ENCODE measurements around the gene PRAF2.

Gene PRAF2

DNA sequence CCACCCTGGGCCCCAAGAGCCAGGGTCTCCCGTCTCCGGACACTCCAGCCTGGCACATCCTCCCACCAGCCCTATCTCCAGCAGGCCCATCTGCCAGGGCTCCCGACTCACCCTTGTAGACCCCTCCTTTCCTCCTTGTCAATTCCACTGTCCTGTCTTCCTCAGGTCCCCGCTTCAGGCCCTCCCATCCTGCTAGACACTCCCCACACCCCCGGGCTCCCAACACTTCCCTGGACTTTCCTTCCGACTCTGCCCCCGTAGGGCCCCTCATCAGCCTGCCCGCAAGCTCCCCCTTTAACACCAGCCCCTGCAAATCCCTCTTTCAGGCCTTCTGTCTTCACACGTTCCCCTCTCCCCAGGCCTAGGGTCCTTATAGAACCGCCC, 1.1 kb downstream of the PRAF2 start:
- no peak for DNase-seq

- peak; percentile 56 for DNase-seq
Measured at GRCh38 chrX:49071877-49072711, 1.7 kb downstream of the PRAF2 start.

DNA sequence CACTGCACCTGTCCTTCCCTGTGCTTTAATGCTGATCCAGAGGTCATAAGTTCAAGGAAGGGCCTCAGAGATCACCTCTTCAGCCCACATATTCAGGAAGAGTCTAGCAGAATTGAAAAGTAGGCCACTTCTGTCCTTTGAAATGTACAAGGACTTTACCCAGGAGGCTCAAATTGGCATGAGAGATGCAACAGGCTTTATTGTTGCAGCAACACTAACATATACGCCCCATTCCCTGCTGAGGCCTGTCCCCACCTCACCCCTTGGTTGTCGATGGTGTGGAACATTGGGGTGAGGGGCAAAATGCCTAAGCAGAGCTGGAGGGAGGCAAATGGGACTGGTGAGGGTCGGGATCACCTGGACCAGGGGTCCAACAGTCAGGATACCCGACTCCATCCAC, 2.8 kb downstream of the PRAF2 start:
- DNase-seq, result no peak

- DNase-seq, result no peak
Measured at GRCh38 chrX:49069038-49069437, 4.8 kb downstream of the PRAF2 start.

- DNase-seq, result no peak
Measured at GRCh38 chrX:49067285-49068120, 6.3 kb downstream of the PRAF2 start.

DNA sequence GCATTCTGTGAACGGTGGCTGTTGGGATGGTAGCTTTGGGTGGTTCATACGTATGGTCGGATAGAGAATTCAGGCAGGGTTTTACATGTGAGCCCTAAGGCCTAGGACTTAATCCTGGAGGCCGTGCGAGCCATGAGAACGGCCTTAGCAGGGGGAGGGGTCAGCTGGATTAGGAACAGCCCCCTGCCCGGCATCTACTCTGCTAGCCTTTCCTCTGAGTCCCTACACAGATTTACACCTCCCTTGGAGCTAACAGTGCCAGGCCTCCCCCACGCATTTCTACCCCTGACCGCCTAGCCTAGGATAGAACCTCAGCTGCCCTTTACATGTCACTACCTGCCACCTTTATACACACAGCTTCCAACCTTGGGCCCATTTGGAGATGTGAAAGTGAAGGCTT, 7.1 kb downstream of the PRAF2 start:
- DNase-seq, result no peak

- DNase-seq, result no peak
Measured at GRCh38 chrX:49066278-49066677, 7.5 kb downstream of the PRAF2 start.

DNA sequence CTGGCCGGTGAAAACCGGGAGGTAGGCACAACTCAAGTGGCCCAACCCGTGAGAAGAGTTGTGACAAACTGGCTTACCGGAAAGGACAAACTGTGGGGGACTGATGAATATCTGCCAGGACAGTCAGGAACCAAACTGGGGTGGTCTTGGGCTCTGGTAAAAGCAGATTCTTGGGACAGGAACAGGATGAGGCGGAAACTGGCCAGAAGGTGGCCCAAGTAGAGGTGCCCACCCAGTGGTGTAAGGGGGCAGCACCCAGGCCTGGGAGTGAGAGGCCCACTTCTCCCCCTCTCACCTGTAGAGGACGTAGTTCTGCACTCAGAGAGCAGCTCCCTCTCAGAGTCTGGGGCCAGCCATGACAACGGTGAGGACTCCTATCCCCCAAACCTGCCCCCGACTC, 9.1 kb downstream of the PRAF2 start:
- DNase-seq, result no peak

- DNase-seq, result no peak
Measured at GRCh38 chrX:49064303-49064702, 9.5 kb downstream of the PRAF2 start.

- no peak for DNase-seq
Measured at GRCh38 chrX:49063715-49064114, 10.1 kb downstream of the PRAF2 start.

- no peak for DNase-seq
Measured at GRCh38 chrX:49061916-49062315, 11.9 kb downstream of the PRAF2 start.

DNA sequence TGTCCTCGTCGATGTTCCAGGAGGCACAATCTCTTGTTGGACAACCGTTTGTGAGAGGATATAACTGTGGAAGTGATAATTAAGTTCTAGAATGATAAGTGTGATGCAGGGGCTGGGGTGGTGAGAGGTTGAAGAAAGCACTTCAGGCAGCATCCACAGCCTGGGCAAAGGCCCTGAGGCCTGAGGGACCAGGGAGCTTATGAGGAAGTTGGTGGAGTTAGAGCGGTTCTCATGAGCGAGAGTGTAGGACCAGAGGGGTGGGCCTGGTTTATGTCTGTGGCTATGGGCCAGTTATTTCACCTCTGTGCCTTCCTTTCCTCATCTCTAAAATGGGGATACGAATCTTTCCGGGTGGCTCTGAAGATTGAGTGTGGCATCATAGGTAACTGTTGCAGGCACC, 12.3 kb downstream of the PRAF2 start:
- DNase-seq, result no peak

GRCh38 chrX:49060914-49061313, 12.9 kb downstream of the PRAF2 start:
- DNase-seq, result no peak

DNA sequence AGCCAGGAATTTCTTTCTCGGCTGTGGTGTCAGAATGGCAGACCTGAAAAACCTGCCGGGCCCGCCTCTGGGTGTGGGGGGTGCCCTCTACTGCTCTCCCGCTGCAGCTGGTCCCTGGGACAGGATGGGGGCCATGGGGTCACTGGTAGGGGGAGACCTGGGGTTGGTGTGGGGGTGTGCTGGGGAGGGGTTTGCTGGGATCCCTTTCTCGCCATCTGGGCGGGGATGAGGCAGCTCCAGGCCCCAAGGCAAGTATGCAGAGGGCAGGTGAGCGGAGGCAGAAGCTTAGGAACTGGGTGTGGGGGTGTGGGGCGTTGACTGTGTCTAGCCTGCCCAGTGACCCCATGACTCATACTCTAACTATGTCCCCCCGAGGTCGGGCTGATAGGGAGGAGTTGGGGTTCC, 14.1 kb downstream of the PRAF2 start:
- no peak for DNase-seq

GRCh38 chrX:49059201-49059600, 14.6 kb downstream of the PRAF2 start:
- no peak for DNase-seq

GRCh38 chrX:49058794-49059193, 15.0 kb downstream of the PRAF2 start, which contains the start of gene CCDC120:
Gene CCDC120, plus strand, starts transcription at chrX:49058999. Its CDS starts 3,043 bp downstream, at chrX:49062042.
- DNase-seq, result no peak

- no peak for DNase-seq
Measured at GRCh38 chrX:49054073-49054762, 19.6 kb downstream of the PRAF2 start.

DNA sequence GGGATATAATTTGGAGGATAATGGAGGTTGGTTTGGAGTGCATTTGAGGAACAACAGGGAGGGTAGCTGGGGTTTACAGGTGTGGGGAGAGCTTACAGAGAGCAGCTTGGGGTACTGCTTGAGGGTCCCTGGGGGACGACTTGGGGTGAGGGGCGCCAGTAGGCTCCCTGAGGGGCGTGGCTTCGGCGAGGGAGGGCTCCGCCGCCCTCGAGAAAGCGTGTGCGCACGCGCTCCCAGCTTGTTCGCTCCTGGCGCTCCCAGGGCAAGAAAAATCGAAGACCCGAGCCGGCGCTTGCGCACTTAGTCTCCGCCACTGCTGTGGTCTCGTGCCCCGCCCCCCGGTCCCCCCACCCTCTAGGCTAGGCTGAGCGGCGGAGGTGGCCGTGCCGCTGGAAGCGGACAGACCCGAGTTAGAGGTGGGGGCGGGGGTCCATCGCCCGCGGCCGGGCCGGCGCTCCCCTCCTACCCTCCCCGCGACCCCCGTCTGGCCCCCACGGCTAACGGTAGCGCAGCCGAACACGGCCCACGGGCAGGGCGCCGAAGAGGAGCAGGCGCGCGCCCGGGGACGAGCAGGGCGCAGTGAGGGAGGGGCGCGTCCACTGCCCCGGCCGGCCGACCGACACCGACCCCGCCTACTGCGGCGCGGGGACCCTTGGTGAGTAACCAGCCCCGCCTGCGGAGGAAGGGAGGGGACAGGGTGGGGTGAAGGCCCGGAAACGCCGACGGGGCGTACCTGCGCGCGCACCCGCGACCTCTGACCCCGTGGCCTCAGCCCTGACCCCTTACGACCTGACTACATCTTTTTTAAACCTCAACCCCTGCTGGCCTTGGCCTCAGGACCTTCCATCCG, 20.4 kb downstream of the PRAF2 start:
- peak; percentile 70 for DNase-seq

GRCh38 chrX:49043987-49044281, 29.9 kb downstream of the PRAF2 start:
- DNase-seq, result no peak

GRCh38 chrX:49043220-49043986, 30.4 kb downstream of the PRAF2 start, which contains the start of gene TFE3:
Gene TFE3, minus strand, starts transcription at chrX:49043357. Its CDS starts 131 bp downstream, at chrX:49043226.
- DNase-seq, result peak; percentile 99

DNA sequence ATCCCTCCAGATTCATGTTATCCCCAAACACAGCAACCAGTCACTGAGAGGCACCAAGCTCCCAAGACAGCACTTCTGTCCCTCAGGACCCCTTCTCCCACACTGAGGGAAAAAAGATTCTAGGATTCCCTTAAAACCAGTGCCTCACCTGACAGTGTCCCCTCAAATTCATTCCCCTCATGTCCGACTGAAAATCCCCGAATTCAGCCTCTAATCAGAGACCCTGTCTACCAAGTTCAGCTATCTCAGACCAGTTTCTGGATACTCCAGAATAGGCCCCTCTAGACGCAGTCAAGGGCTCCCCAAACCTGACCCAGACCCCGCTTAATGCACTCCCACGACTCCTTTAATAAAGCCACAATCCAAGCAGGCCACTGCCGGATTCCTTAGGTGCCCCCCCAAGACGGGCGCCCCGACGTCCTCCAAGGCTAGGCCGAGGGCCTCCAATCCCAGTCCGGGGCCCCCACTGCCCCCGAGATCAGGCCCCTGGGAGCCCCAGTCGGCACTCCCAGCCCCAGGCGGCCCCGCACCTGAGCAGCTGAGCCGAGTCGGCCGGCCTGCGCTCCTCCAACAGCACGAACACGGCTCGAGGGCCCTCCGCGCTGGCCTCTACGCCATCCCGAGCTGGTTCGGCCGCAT, 31.1 kb downstream of the PRAF2 start:
- DNase-seq, result no peak
